Measurements from ENCODE around the gene FITM2. TPM values are rescaled to one million over a fixed set of nuclear protein-coding genes. Genes with fewer than 3 reads are reported as not detected.
"Not testable (repeated sequence)": the region's sequence is repeated elsewhere in the genome, so short reads cannot be mapped to it uniquely, and the experiment has no call there.

Gene FITM2
- total and polyA plus RNA-seq, 7 experiments from 2014 or later = 1.7 to 7.9 (median 3.8) TPM

DNA sequence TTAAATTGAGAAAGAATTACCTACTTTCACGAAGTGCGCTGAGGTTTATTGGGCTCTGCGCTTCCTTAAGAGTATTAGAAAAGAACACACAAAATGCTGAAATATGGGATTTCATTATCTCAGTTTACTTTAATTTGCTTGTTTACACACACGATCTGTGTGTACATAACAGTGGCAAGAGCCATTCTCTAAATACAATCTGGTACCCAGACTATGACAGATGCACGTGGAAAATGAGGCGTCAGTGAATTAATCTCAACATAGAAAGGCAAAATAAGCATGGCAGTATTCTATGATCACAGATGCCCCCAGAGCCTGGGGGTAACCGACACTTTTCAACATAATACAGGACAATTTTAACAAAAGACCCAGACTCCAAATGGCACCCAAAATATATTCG, 8.3 kb downstream of the FITM2 start:
- intact Hi-C loops (cut with micrococcal nuclease) = no loop called here
- peaks cover 0 to 37% (median 16%) of the 10 kb centered on the region in 5 donors for H3K36me3 Mint-ChIP-seq
- H3K27ac Mint-ChIP-seq = no peak overlapping the region
- Histone ChIP-seq H3K4me3 (ENCODE audit: low read length) (no peak overlapping the region), H3K36me3 (ENCODE audit: control insufficient read depth in 2 of 3, insufficient read depth in 3 of 3, low read length in 3 of 3) (peaks cover 0 to 12% (median 0%) of the 10 kb centered on the region in 3 experiments), H3K27ac (ENCODE audit: low read depth, low read length) (no peak overlapping the region), H3K4me1 (ENCODE audit: control insufficient read depth in 2 of 2, insufficient read depth in 2 of 2, low read length in 2 of 2) (no peaks in the 10 kb centered on the region), H3K27me3 (ENCODE audit: control insufficient read depth in 2 of 2, insufficient read depth in 2 of 2, low read length in 2 of 2) (no peaks in the 10 kb centered on the region), H3K9me3 (ENCODE audit: control insufficient read depth in 2 of 3, low read length in 3 of 3) (no peaks in the 10 kb centered on the region)
- no peaks in the 10 kb centered on the region for H3K27me3 Mint-ChIP-seq
- no peaks in the 10 kb centered on the region for H3K9me3 Mint-ChIP-seq
- no peak for DNase-seq
- ChIA-PET POLR2A (no interaction called here), CTCF (no interaction called here)
- H3K4me1 Mint-ChIP-seq = peaks cover 0 to 27% (median 12%) of the 10 kb centered on the region in 7 donors
- H3K4me3 Mint-ChIP-seq = no peak overlapping the region
- ATAC-seq = no peak

- Histone ChIP-seq H3K27me3 (ENCODE audit: control insufficient read depth in 2 of 2, insufficient read depth in 2 of 2, low read length in 2 of 2) (no peaks in the 10 kb centered on the region), H3K9me3 (ENCODE audit: control insufficient read depth in 2 of 3, low read length in 3 of 3) (no peaks in the 10 kb centered on the region), H3K4me3 (ENCODE audit: low read length) (no peak overlapping the region), H3K27ac (ENCODE audit: low read depth, low read length) (no peak overlapping the region), H3K36me3 (ENCODE audit: control insufficient read depth in 2 of 3, insufficient read depth in 3 of 3, low read length in 3 of 3) (peaks cover 0 to 12% (median 0%) of the 10 kb centered on the region in 3 experiments), H3K4me1 (ENCODE audit: control insufficient read depth in 2 of 2, insufficient read depth in 2 of 2, low read length in 2 of 2) (no peaks in the 10 kb centered on the region)
- ChIA-PET POLR2A (no interaction called here), CTCF (no interaction called here)
- Mint-ChIP-seq H3K4me1 (peaks cover 0 to 27% (median 12%) of the 10 kb centered on the region in 7 donors), H3K4me3 (no peak overlapping the region), H3K27ac (no peak overlapping the region), H3K27me3 (no peaks in the 10 kb centered on the region), H3K9me3 (no peaks in the 10 kb centered on the region), H3K36me3 (peaks cover 0 to 37% (median 16%) of the 10 kb centered on the region in 5 donors)
- DNase-seq = no peak
- intact Hi-C loops (cut with micrococcal nuclease) = no loop called here
- no peak for ATAC-seq
Observed at GRCh38 chr20:44302026-44302669, 8.9 kb downstream of the FITM2 start.

GRCh38 chr20:44301285-44301684, 9.7 kb downstream of the FITM2 start:
- Histone ChIP-seq H3K36me3 (ENCODE audit: control insufficient read depth in 2 of 3, insufficient read depth in 3 of 3, low read length in 3 of 3) (peaks cover 0 to 5% (median 0%) of the 10 kb centered on the region in 3 experiments), H3K9me3 (ENCODE audit: control insufficient read depth in 2 of 3, low read length in 3 of 3) (no peaks in the 10 kb centered on the region), H3K27me3 (ENCODE audit: control insufficient read depth in 2 of 2, insufficient read depth in 2 of 2, low read length in 2 of 2) (no peaks in the 10 kb centered on the region), H3K4me3 (ENCODE audit: low read length) (no peak overlapping the region), H3K4me1 (ENCODE audit: control insufficient read depth in 2 of 2, insufficient read depth in 2 of 2, low read length in 2 of 2) (no peaks in the 10 kb centered on the region), H3K27ac (ENCODE audit: low read depth, low read length) (no peak overlapping the region)
- no peak for ATAC-seq
- peaks cover 0 to 22% (median 10%) of the 10 kb centered on the region in 7 donors for H3K4me1 Mint-ChIP-seq
- POLR2A ChIA-PET = interaction anchor here (1.7 kb wide), 1 partner anchor 8 kb away, joined by 5 read pairs; no protein-coding TSS in a partner anchor
- intact Hi-C loops (cut with micrococcal nuclease) = no loop called here
- no peak overlapping the region for H3K4me3 Mint-ChIP-seq
- DNase-seq = no peak
- H3K27ac Mint-ChIP-seq = no peak overlapping the region
- H3K27me3 Mint-ChIP-seq = no peaks in the 10 kb centered on the region
- H3K9me3 Mint-ChIP-seq = no peaks in the 10 kb centered on the region
- CTCF ChIA-PET = interaction anchor here (0.6 to 2.1 kb wide), 3 partner anchors 10 to 84 kb away, joined by 3 to 9 read pairs (median 7); partner anchors contain the start of gene FITM2
- H3K36me3 Mint-ChIP-seq = peaks cover 0 to 29% (median 12%) of the 10 kb centered on the region in 5 donors

- intact Hi-C loops (cut with micrococcal nuclease); POLR2A ChIA-PET: not testable (repeated sequence)
Observed at GRCh38 chr20:44299011-44299535, 11.9 kb downstream of the FITM2 start.

GRCh38 chr20:44297721-44298120, 13.3 kb downstream of the FITM2 start:
- Mint-ChIP-seq H3K36me3 (peaks cover 0 to 24% (median 6%) of the 10 kb centered on the region in 5 donors), H3K9me3 (no peaks in the 10 kb centered on the region), H3K27ac (no peak overlapping the region), H3K4me3 (no peak overlapping the region), H3K27me3 (no peaks in the 10 kb centered on the region), H3K4me1 (peaks cover 0 to 16% (median 8%) of the 10 kb centered on the region in 7 donors)
- ChIA-PET CTCF (no interaction called here), POLR2A (no interaction called here)
- Histone ChIP-seq H3K27me3 (ENCODE audit: control insufficient read depth in 2 of 2, insufficient read depth in 2 of 2, low read length in 2 of 2) (no peaks in the 10 kb centered on the region), H3K4me1 (ENCODE audit: control insufficient read depth in 2 of 2, insufficient read depth in 2 of 2, low read length in 2 of 2) (no peaks in the 10 kb centered on the region), H3K9me3 (ENCODE audit: control insufficient read depth in 2 of 3, low read length in 3 of 3) (no peaks in the 10 kb centered on the region), H3K4me3 (ENCODE audit: low read length) (no peak overlapping the region), H3K27ac (ENCODE audit: low read depth, low read length) (no peak overlapping the region), H3K36me3 (ENCODE audit: control insufficient read depth in 2 of 3, insufficient read depth in 3 of 3, low read length in 3 of 3) (no peaks in the 10 kb centered on the region)
- DNase-seq (no peak), ATAC-seq (no peak)
- intact Hi-C loops (cut with micrococcal nuclease) = no loop called here

More at GRCh38 chr20:44299011-44299535, 11.9 kb downstream of the FITM2 start:
- Mint-ChIP-seq H3K4me1 (peaks cover 0 to 21% (median 7%) of the 10 kb centered on the region in 7 donors), H3K36me3 (peaks cover 0 to 25% (median 9%) of the 10 kb centered on the region in 5 donors)
- not testable (repeated sequence) for ATAC-seq; H3K27me3 Mint-ChIP-seq; H3K4me1 ChIP-seq (ENCODE audit: control insufficient read depth in 2 of 2, insufficient read depth in 2 of 2, low read length in 2 of 2); H3K9me3 ChIP-seq (ENCODE audit: control insufficient read depth in 2 of 3, low read length in 3 of 3); H3K4me3 Mint-ChIP-seq; H3K27me3 ChIP-seq (ENCODE audit: control insufficient read depth in 2 of 2, insufficient read depth in 2 of 2, low read length in 2 of 2); H3K4me3 ChIP-seq (ENCODE audit: low read length); H3K9me3 Mint-ChIP-seq; H3K27ac ChIP-seq (ENCODE audit: low read depth, low read length); DNase-seq; H3K27ac Mint-ChIP-seq; H3K36me3 ChIP-seq (ENCODE audit: control insufficient read depth in 2 of 3, insufficient read depth in 3 of 3, low read length in 3 of 3)
- CTCF ChIA-PET = interaction anchor here (2.1 kb wide), 1 partner anchor 12 kb away, joined by 7 read pairs; the partner anchor contains the start of gene FITM2

GRCh38 chr20:44296011-44296410, 15.0 kb downstream of the FITM2 start:
- peaks cover 0 to 23% (median 6%) of the 10 kb centered on the region in 5 donors for H3K36me3 Mint-ChIP-seq
- no peaks in the 10 kb centered on the region for H3K27me3 Mint-ChIP-seq
- Histone ChIP-seq H3K27me3 (ENCODE audit: control insufficient read depth in 2 of 2, insufficient read depth in 2 of 2, low read length in 2 of 2) (no peaks in the 10 kb centered on the region), H3K36me3 (ENCODE audit: control insufficient read depth in 2 of 3, insufficient read depth in 3 of 3, low read length in 3 of 3) (no peaks in the 10 kb centered on the region), H3K4me1 (ENCODE audit: control insufficient read depth in 2 of 2, insufficient read depth in 2 of 2, low read length in 2 of 2) (no peaks in the 10 kb centered on the region), H3K27ac (ENCODE audit: low read depth, low read length) (no peak overlapping the region), H3K9me3 (ENCODE audit: control insufficient read depth in 2 of 3, low read length in 3 of 3) (no peaks in the 10 kb centered on the region), H3K4me3 (ENCODE audit: low read length) (no peak overlapping the region)
- no peak for ATAC-seq
- no peak overlapping the region for H3K4me3 Mint-ChIP-seq
- peaks cover 0 to 3% (median 0%) of the 10 kb centered on the region in 11 donors for H3K9me3 Mint-ChIP-seq
- H3K27ac Mint-ChIP-seq = peak overlapping the region in 2 of 9 donors; percentile 7 to 74
- DNase-seq = no peak
- POLR2A ChIA-PET = interaction anchor here (0.9 kb wide), 1 partner anchor 10 kb away, joined by 3 read pairs; no protein-coding TSS in a partner anchor
- CTCF ChIA-PET = interaction anchor here (1.1 kb wide), 1 partner anchor 16 kb away, joined by 4 read pairs; no protein-coding TSS in a partner anchor
- intact Hi-C loops (cut with micrococcal nuclease) = no loop called here
- peaks cover 0 to 13% (median 4%) of the 10 kb centered on the region in 7 donors for H3K4me1 Mint-ChIP-seq

Data from naive thymus-derived CD4-positive, alpha-beta T cell (primary cell).